Activated naive CD4-positive, alpha-beta T cell treated with anti-CD3 and anti-CD28 coated beads, Interleukin-2, amount 50 U/mL, for 16 hours (primary cell): ENCODE data around the gene TRIO.

ENCODE experiments used
- DNase-seq: peaks from one replicate; pipeline ENCODE4 v3.0.0-alpha.2; 2020

Gene TRIO

DNA sequence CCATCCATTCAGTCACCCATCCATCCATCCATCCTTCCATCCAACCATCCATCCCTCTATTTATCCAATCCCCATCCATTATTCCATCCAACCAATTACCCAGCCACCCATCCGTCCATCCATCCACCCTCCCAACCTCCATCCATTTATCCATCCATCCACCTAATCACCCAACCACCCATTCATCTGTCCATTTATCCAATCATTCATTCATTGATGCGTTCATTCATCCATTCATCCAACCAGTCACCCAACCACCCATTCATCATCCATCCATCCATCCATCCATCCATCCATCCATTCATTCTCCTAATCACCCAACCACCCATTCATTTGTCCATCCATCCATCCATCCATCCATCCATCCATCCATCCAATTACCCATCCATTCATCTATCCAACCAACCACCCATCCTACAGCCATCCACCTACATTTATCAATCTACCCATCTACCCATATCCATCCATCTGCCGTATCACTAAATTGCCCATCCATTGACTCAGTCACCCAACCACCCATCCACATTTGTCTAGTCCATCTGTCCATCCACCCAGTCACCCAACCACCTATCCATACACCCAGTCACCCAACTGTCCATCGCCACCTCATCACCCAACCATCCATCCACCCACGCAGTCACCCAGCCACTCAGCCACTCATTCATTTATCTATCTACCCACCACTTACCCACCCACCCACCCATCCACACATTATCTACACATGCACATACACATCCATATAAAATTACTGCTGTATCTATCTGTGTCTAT, 165.4 kb downstream of the TRIO start:
- DNase-seq = no peak

DNA sequence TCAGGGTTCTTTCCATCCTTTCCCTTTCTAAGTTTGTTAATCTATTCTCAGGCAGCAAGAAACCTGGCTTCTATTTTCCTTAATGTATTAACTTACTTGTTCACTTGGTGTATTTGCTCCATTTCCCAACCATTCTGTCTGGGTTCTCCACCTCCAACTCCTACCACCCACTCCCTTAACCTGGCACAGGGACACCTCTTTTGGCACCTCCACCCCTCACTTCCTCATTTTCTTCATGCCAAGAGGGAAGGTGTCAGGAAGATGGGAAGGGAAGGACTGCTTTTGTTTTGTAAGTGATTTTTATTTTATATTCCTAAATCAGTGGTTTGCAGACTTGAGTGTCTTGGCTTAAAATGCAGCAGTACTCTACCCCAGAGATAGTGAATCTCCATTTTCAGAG, 166.1 kb downstream of the TRIO start:
- DNase-seq = no peak

DNA sequence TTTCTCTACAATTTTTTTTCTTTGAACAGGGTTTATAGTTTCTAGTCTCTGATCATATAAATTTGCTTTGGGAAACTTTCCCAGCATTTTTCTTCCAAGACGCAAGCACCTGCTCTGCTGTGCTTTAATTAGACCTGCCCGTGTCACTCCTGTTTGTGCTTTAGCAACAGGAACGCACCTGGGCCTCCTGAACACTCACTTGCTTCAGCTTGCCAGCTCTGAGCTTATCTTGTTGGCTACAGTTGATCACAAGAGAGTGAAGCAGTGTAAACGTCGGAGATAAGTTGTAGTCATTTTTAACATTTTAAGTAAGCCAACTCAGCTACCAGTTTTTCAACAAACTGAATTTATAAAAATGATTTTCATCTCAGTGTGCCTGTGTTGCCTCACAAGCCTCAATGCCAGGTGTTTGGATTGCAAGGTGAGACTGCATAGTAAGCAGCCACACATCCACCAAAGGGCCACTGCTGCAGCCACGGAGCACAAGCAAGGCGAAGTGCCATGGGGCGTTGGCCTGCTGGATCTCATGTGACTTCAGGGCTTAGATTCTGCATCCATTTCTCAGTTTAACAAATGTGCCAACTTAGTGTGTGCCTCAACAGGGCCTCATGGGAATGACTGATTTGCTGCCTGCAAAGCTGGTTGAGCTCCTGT, 166.9 kb downstream of the TRIO start:
- no peak for DNase-seq

DNA sequence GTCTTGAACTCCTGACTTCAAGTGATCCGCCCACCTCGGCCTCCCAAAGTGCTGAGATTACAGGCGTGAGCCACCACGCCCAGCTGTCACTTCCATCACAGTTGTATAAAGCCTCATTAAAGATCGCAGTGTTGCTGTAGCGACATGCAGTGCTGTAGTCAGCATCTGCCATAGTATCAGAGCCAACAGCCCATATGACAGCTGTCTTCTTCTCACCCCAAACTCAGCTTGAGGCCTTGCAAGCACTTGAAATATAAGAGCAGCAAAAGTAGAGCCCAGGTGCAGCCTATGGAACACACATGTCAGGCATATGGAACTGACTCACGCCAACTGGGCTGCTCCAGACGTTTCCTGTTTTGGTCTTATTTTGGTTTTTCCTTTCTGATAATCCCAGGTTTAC, 167.8 kb downstream of the TRIO start:
- no peak for DNase-seq

DNA sequence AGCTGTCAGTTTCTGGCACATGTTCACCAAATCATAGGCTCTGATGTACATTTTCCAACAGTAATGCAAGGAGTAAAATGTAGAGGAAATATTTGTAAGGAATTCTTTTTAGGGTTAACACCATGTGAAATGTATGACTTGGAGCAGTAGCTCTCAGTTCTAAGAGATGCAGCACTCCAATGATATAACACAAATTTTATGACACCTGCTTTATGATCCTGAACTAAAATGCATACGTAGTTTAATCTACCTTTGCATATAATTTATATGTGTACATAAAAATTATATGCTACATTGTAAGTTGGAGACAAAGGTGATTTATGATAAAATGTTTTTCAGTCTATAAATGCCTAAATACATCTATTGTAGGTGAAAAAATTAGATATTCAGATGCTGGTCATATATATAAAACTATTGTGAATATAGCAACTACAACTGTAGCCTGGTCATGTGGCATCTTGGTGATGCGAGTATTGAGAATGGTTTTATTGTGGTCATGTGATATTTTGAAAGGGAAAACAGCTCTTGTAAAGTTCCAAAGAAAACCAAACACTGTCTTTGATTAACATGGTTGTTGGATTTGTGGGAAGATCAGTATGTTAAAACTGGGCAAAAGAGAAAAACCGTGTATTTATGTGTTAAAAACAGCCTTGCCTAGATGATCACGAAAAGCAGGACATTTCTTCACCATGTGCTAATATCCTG, 171.0 kb downstream of the TRIO start:
- DNase-seq = no peak

DNA sequence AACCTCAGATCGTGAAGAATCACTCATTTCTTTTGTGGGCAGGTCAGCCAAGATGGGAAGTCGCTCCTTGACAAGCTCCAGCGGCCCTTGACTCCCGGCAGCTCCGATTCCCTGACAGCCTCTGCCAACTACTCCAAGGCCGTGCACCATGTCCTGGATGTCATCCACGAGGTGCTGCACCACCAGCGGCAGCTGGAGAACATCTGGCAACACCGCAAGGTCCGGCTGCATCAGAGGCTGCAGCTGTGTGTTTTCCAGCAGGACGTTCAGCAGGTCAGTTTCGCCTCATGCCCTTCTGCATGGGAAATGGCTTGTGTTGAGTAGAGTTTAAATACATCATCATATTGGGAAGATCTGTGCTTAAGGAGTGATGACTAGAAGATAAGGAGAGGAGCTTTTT, 173.3 kb downstream of the TRIO start:
- DNase-seq = no peak

DNA sequence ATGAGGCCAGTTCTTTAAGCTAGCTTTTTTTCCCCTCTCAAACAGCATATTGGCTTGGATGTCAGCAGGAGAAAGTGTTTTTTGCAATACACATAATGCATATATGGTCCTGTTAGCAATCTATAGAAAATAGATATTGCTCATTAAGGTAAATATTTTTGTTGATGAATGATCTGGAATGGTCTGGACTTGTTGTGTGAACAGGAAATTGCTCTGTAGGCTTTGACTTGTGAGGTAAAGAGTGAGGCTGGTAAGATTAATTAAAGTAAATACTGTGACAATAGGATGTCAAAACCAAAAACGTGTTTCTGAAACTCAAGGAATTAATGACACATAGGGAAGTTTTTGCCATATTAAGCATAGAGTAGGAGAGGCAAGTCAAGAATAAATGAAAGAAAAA, 176.0 kb downstream of the TRIO start:
- no peak for DNase-seq

DNA sequence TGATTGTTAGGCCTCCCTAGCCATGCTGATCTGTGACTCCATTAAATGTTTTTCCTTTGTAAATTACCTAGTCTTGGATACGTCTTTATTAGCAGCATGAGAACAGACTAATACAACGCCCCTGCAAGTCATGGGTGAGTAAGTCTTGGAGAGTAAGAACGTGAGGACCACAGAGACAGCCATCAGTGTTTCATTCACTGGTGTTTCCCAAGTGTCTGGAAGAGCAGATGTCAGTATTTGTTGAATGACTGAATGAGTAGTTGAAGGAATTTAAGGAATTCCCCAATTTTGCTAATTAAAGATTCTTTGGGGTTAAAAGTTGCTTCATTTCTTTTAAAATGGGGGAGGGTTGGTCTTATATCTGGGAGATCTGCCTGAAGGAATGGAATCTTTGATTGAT, 178.8 kb downstream of the TRIO start:
- DNase-seq = no peak

DNA sequence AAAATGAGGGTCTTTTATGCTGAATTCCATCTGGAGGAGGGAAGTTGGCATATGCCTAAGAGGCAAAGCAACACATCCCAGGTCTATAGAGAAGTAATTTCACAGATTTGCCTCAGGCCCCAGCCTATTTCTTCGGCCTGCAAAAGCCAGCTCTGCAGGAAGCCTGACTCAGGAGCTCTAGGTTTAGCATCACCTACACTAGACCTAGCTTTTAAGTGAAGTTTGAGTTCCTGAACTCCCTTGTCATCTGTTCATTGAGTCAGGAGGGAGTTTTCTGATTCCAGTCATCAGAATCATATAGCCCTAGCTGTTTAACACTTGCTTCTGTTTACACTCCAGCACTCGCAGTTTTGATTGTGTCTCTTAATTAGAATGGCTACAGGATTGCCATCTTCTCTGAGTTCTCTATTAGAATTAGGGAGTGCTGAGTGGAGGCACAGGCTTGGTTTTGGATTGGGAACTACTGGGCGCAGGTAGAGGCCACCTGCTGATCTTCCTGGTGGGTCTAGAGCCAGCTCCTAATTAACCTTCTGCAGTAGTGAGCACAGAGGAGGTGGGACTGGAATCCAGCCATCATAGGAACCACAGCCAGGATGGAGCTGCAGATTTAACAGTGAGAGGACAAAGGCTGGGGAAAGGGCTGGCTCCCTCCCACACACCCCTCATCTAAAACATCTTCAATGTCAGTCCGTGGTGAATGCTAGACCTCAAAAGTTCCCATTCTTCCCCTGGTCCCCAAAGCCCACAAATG, 179.5 kb downstream of the TRIO start:
- DNase-seq = no peak

DNA sequence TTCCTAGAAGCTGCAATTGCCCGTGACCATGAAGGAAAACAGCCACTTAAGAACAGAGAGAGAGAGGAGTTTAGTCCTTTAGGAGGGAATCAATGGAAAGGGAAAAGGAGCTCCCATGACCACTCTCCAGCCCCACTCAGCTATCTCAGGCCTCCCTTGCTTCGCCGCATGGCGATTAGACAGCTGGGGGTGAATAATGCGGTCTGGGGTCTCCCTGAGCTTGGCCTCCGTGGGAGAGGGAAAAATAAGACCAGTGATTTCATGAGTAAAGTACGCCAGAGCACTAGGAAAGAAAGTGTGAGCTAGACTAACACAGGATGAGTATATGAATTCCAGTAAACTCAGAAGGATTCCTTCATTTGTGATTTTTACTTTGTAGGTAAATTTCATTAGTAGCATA, 180.3 kb downstream of the TRIO start:
- DNase-seq = no peak

DNA sequence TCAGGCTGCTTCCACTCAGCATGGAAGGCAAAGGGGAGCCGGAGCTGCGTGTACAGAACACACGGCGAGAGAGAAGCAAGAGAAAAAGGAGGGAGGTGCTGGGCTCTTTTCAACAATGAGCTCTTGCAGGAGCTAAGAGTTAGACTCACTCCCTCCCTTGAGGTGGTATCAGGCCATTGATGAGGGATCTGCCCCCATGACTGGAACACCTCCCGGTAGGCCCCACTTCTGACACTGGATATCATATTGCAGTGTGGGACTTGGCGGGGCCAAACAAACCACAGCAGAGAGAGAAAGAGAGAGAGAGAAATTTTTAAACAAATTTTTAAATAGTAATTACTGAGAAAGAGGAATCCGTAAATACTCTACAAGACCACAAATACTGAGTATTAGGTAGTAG, 182.2 kb downstream of the TRIO start:
- DNase-seq = no peak

DNA sequence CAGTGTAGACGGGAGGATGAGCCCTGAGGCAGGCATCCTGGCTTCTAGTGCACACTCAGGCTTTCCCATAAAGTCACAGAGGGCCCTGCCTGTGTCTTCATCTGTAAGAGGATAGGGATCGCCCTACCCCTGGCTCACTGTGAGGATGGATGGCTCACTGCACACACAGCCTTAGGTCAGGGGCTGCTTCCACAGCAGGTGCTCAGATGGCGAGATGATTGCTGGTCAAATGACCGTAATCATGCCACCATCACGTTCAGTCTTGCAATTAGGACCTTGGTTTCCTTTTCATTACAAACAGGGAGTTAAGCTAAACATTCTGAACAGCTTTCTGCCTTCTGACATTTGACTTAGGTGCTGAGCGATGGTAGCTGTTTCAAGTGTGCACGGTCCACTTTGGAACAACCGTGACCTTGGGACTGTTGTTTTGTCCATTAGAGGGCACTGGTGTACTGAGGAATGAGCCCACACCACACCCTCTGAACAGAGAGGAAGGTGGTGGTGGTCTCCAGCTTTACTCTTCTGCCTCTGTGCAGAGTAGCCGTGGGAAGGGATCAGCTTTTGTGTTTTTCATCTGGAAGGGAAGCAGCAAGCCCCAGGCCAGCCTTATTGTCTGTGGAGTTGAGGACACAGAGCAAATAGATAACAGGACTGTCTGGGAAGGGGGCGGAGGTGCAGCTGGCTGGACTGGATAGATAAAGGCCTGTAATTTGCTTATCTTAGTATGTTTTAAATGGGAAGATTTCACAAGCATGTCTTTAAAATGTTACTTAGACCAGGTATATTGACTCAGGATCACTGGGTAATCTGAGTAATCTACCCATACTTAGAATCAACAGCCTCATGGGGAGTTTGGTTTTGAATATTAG, 183.1 kb downstream of the TRIO start:
- no peak for DNase-seq

DNA sequence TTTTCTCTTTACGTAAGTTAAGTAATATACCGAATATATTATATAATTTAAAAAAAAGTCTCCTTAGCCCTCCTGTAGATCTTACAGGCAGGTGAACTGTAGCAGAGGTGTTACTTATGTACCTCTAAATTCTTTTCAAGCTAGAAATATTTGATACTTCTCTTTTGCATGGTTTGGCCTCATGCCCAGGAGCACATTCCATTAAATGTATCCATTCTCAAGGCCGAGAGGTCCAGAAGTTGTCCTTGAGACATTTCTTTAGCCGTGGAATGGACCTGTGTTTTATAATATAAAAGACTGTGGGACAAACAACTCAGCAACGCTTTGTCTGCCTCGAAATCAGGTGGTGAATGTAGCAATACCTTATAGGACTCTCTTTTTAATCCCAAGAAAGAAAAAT, 184.5 kb downstream of the TRIO start:
- DNase-seq = no peak

DNA sequence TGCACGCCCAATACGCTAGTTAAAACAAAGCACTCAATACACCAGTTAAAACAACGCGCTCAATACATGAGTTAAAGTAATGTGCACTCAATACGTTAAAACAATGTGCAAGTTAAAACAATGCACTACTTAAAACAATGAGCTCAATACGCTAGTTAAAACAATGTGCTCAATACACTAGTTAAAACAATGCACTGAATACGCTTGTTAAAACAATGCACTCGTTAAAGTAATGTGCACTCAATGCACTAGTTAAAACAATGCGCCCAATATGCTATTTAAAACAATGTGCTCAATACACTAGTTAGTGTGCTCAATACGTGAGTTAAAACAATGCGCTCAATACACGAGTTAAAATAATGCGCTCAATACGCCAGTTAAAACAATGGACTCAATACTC, 185.0 kb downstream of the TRIO start:
- no peak for DNase-seq

DNA sequence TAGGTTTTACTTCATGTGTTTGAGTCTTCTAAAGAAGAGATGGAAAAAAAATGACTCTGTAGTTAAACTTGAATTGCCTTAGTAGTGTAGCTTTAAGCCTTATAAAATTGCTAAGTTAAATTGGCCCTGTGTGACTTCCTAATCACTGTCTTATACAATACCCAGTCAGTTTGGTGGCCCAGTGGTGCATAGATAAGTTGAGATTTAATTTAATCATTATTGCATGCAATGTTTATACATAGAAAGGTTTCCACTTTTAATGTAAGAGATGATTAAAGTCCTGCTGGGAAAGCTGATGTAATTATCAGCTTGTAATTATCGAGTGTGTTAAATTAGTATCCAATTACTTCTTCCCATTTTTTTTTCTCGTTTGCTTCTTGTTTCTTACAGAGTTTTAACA, 187.1 kb downstream of the TRIO start:
- no peak for DNase-seq

DNA sequence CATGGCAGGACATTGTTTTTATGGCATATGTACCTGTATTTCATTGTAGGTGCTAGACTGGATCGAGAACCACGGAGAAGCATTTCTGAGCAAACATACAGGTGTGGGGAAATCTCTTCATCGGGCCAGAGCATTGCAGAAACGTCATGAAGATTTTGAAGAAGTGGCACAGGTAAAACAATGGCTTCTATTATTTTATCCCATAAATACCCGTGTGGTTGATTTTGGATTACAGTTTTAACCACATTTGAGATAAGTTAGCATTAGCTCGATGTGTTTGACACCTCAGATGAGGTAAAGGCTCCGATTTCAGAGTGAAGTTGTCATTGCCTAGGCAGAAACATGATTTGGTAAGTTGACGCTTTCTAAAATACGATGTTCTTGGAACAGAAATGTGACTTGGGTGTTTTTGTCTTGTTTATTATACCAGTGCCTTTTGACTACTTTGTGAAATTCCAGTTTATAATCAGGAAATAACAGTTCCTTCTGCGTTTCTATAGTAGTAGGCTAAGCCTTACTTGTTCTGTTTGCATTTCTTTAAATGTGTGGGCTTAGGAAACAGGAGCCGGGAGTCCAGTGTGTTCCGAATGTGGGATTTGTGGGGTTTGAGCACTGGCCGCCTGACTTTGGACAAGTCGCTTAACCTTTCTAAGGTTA, 187.7 kb downstream of the TRIO start:
- DNase-seq = no peak

DNA sequence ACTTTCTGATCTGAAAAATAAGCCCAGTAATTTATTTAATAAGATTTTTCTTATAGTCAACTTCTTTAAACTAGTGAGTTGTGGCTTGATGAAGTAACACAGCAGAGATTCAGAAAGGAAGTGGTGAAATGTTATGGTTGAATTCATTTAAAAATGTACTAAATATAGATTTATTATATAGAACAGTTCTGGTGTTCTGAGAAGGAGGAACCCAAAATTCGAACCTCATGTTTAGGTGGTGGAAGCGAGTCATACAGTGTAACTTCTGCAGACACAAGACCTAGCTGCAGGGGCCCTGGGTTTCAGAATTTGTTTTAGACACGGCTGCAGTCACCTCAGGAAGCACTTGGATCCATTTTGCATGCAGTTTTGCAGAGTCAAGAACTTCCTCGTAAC, 188.2 kb downstream of the TRIO start:
- no peak for DNase-seq

DNA sequence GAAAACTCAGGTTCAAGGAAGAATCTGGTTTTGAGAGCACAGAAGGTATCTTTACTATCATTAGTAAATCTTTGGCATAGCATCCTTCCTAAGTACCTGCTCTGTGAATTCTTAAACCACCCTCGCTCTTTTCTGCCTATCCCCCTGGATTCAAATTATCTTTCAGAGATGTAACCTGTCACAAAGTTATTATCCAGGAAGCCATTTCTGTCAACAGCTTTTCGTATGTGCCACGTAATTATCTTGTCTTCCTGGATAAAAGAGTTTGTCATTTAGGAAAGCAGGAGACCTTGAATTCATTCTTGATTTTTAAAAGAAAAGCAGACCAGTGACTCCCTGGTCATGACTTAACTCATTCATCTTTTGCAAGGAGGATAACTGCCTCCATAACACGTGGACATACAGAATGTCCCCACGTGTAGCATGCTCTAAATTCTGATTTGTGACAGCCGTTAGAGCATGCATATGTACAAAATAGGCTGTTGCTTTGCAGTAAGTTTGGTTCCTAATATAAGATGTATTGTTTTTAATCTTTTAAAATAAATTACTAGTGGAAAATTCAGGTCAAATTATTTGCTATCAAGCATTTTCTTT, 189.0 kb downstream of the TRIO start:
- DNase-seq = no peak

DNA sequence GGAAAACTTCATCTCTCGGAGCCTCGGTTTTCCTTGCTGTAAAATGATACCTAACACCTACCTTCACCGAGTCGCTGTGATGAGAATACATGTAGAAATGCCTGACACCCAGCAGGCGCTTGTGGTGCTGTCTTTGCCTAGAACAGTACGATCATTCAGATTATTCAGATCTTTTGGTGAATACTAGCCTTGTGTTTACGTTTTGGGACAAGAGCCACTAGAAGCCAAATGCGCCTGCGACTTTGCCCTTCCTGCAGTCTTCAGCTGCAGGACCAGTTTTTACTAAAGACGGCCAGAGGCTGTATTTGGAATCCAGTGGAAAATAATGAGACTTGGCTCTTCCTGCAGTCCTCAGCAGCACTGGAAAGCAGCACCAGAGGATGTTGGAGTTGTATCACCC, 189.6 kb downstream of the TRIO start:
- DNase-seq = no peak

DNA sequence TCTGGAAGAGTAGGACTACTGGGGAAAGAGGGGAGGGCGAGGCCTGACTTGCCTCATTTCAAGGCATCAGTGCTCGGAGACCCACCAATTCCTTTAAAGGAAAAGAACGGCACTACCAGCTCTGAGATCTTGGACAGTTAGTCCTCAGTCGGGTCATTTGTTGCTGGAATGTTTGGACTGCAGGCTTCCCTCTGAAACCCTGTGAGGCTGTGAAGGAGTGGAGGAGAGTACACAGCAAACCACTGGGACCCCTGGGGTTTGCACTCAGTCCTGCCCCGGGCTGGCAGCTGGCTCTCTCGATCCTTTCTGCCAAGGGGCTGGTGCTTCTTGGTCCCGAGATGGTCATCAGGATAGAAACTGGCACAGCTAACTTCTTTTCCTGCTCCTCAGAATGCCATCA, 194.5 kb downstream of the TRIO start:
- DNase-seq = no peak

DNA sequence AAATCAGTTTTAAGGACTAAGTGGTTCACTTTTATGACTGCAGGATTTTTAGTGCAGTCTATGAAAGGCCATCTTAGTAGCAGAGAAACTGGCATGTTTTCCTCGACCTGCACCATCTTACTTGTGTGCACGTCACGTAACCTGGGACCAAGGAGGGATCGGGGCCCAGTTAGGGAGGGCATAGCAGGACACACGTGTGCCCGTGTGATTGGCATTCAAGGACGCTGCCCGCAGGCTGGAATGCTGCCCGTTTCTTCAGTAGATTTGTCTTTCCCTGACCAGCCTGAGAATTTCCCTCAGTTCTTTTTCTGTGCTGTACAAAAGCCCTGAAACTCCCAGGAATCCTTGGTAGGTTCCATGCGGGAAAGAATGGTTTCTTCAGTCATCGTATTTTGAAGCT, 196.3 kb downstream of the TRIO start:
- DNase-seq = no peak
